Neural progenitor cell (in vitro differentiated cells): ENCODE measurements around the gene RNF10. TPM values are rescaled to one million over a fixed set of nuclear protein-coding genes. Genes with fewer than 3 reads are reported as not detected.

Source experiments
- DNase-seq: peaks from one replicate; pipeline ENCODE4 v3.0.0-alpha.2; 2016; ENCODE audit warnings: low spot score
- H2AFZ ChIP-seq: fragments of 200-600 bp; sonication (generic); replicated peaks from 2 replicates; pipeline ENCODE4 v1.6.1; 2016; ENCODE audit warnings: antibody characterized with exemption
- H3F3A ChIP-seq: fragments of 200-600 bp; sonication (generic); 2 replicates; pipeline ENCODE4 v1.6.1; 2016; ENCODE audit warnings: antibody characterized with exemption, low read depth
- H3K27ac ChIP-seq: fragments of 200-600 bp; sonication (generic); 2 replicates; pipeline ENCODE4 v1.5.1; 2016; ENCODE audit warnings: mild to moderate bottlenecking
- H3K27me3 ChIP-seq: fragments of 200-600 bp; sonication (generic); 2 replicates; pipeline ENCODE4 v1.6.1; 2016; ENCODE audit warnings: mild to moderate bottlenecking, moderate library complexity
- H3K36me3 ChIP-seq: fragments of 200-600 bp; sonication (generic); 2 replicates; pipeline ENCODE4 v1.5.1; 2016
- H3K4me1 ChIP-seq: fragments of 200-600 bp; sonication (generic); 2 replicates; pipeline ENCODE4 v1.6.1; 2016; ENCODE audit warnings: mixed run types
- H3K4me2 ChIP-seq: fragments of 200-600 bp; sonication (generic); 2 replicates; pipeline ENCODE4 v1.6.1; 2016
- H3K4me3 ChIP-seq: fragments of 200-600 bp; sonication (generic); 2 replicates; pipeline ENCODE4 v1.5.1; 2016
- H3K79me2 ChIP-seq: fragments of 200-600 bp; sonication (generic); 2 replicates; pipeline ENCODE4 v1.6.1; 2016; ENCODE audit warnings: low read depth
- H3K9ac ChIP-seq: fragments of 200-600 bp; sonication (generic); 2 replicates; pipeline ENCODE4 v1.6.1; 2016
- H3K9me3 ChIP-seq: fragments of 200-600 bp; sonication (generic); 2 replicates; pipeline ENCODE4 v1.5.1; 2016; ENCODE audit warnings: low read depth
- H4K20me1 ChIP-seq: fragments of 200-600 bp; sonication (generic); 2 replicates; pipeline ENCODE4 v1.6.1; 2016; ENCODE audit warnings: low read depth
- H3K27ac Mint-ChIP-seq: 3 replicates; pipeline ENCODE4 v1.8.0; 2021; ENCODE audit warnings: mixed read lengths
- H3K27me3 Mint-ChIP-seq: 2 replicates; pipeline ENCODE4 v1.8.0; 2022; ENCODE audit warnings: low read depth, mild to moderate bottlenecking, inconsistent platforms, moderate library complexity, mixed read lengths; ENCODE audit not compliant: insufficient read depth
- H3K36me3 Mint-ChIP-seq: 3 replicates; pipeline ENCODE4 v1.8.0; 2021; ENCODE audit warnings: mixed read lengths
- H3K4me1 Mint-ChIP-seq: 3 replicates; pipeline ENCODE4 v1.8.0; 2021; ENCODE audit warnings: mixed read lengths
- H3K4me3 Mint-ChIP-seq: 3 replicates; pipeline ENCODE4 v1.8.0; 2021; ENCODE audit warnings: mild to moderate bottlenecking, moderate library complexity, mixed read lengths
- H3K9me3 Mint-ChIP-seq: 3 replicates; pipeline ENCODE4 v1.8.0; 2020; ENCODE audit warnings: mixed read lengths
- CTCF ChIP-seq: fragments of 200-600 bp; sonication (generic); IDR thresholded peaks from 2 replicates; pipeline ENCODE4 v1.5.1; 2017; ENCODE audit warnings: antibody characterized with exemption, mild to moderate bottlenecking
- EZH2 ChIP-seq: fragments of 200-600 bp; sonication (generic); IDR thresholded peaks from 2 replicates; pipeline ENCODE4 v1.6.1; 2017; ENCODE audit warnings: antibody characterized with exemption, mild to moderate bottlenecking, moderate library complexity
- EZH2phosphoT487 ChIP-seq: fragments of 200-600 bp; sonication (generic); IDR thresholded peaks from 2 replicates; pipeline ENCODE4 v1.6.1; 2017; ENCODE audit warnings: antibody characterized with exemption
- small RNA-seq: library from RNA; depleted of rRNA; stranded (forward); fragments of <200 nt; gene quantifications from one replicate; pipeline ENCODE3, GENCODE V24; 2015
- total RNA-seq: library from RNA; depleted of rRNA; stranded (reverse); fragments of >200 nt; gene quantifications from 2 replicates; pipeline ENCODE4 v1.2.3, GENCODE V29; 2015; ENCODE audit warnings: low replicate concordance

RNF10 gene
- total RNA-seq, 1 donor from 2014 or later = 131 TPM

- peaks cover 6% of the 10 kb centered on the region for H3K4me1 ChIP-seq
- TF ChIP-seq CTCF (no peak), EZH2phosphoT487 (no peak), EZH2 (no peak)
Observed at GRCh38 chr12:120618954-120619615, 84.9 kb downstream of the RNF10 start.

GRCh38 chr12:120620624-120621023 lies 86.5 kb downstream of the RNF10 start:
- Histone ChIP-seq H2AFZ (no peak overlapping the region), H3F3A (no peaks in the 10 kb centered on the region), H3K9me3 (no peaks in the 10 kb centered on the region), H3K36me3 (no peaks in the 10 kb centered on the region), H3K4me2 (no peak overlapping the region), H4K20me1 (no peaks in the 10 kb centered on the region), H3K27ac (no peak overlapping the region), H3K4me3 (no peak overlapping the region), H3K79me2 (no peaks in the 10 kb centered on the region), H3K4me1 (peaks cover 6% of the 10 kb centered on the region), H3K27me3 (no peaks in the 10 kb centered on the region), H3K9ac (no peak overlapping the region)
- TF ChIP-seq EZH2phosphoT487 (no peak), EZH2 (no peak), CTCF (no peak)
- peaks cover 10% of the 10 kb centered on the region for H3K27me3 Mint-ChIP-seq
- H3K27ac Mint-ChIP-seq = no peak overlapping the region
- no peaks in the 10 kb centered on the region for H3K36me3 Mint-ChIP-seq
- H3K9me3 Mint-ChIP-seq = no peaks in the 10 kb centered on the region
- no peak for DNase-seq
- H3K4me1 Mint-ChIP-seq = peaks cover 14% of the 10 kb centered on the region
- no peak overlapping the region for H3K4me3 Mint-ChIP-seq

More at GRCh38 chr12:120618954-120619615, 84.9 kb downstream of the RNF10 start:
- peaks cover 6% of the 10 kb centered on the region for H3K27me3 Mint-ChIP-seq
- no peak overlapping the region for H3K9ac ChIP-seq
- peak; percentile 18 for DNase-seq
- peak overlapping the region; percentile 70 for H2AFZ ChIP-seq
- H3K4me3 Mint-ChIP-seq = peak overlapping the region; percentile 48
- H3K36me3 Mint-ChIP-seq = no peaks in the 10 kb centered on the region
- H3K9me3 Mint-ChIP-seq = no peaks in the 10 kb centered on the region
- H3K27ac ChIP-seq = no peak overlapping the region
- H3K27ac Mint-ChIP-seq = no peak overlapping the region
- H3K4me2 ChIP-seq = peak overlapping the region; percentile 68
- H4K20me1 ChIP-seq = no peaks in the 10 kb centered on the region
- no peaks in the 10 kb centered on the region for H3K9me3 ChIP-seq
- peaks cover 14% of the 10 kb centered on the region for H3K4me1 Mint-ChIP-seq
- H3F3A ChIP-seq = no peaks in the 10 kb centered on the region
- H3K4me3 ChIP-seq = peak overlapping the region; percentile 35
- no peaks in the 10 kb centered on the region for H3K27me3 ChIP-seq
- no peaks in the 10 kb centered on the region for H3K36me3 ChIP-seq
- no peaks in the 10 kb centered on the region for H3K79me2 ChIP-seq

- no peak overlapping the region for H3K9ac ChIP-seq
- no peaks in the 10 kb centered on the region for H3K4me1 ChIP-seq
- no peak overlapping the region for H3K27ac ChIP-seq
- H3K27ac Mint-ChIP-seq = no peak overlapping the region
- TF ChIP-seq EZH2 = no peak
- peak; percentile 25 for TF ChIP-seq CTCF
- H3K9me3 Mint-ChIP-seq = no peaks in the 10 kb centered on the region
- no peaks in the 10 kb centered on the region for H3K36me3 Mint-ChIP-seq
- H3K27me3 ChIP-seq = no peaks in the 10 kb centered on the region
- H3K9me3 ChIP-seq = no peaks in the 10 kb centered on the region
- no peak overlapping the region for H3K4me2 ChIP-seq
- H2AFZ ChIP-seq = no peak overlapping the region
- peaks cover 9% of the 10 kb centered on the region for H3K27me3 Mint-ChIP-seq
- H3K4me3 ChIP-seq = no peak overlapping the region
- H3K36me3 ChIP-seq = no peaks in the 10 kb centered on the region
- H4K20me1 ChIP-seq = no peaks in the 10 kb centered on the region
- H3K4me1 Mint-ChIP-seq = peaks cover 21% of the 10 kb centered on the region
- no peaks in the 10 kb centered on the region for H3K79me2 ChIP-seq
- H3F3A ChIP-seq = no peaks in the 10 kb centered on the region
- DNase-seq = peak; percentile 10
- no peak overlapping the region for H3K4me3 Mint-ChIP-seq
Observed at GRCh38 chr12:120625557-120626419, 91.6 kb downstream of the RNF10 start.

Small RNAs within 50 kb of the gene (small RNA-seq; reads per million reads assigned to genes)
- gene RF00019 = not detected

Other genes starting within 250 kb of the RNF10 start
- under 0.01 TPM in 1 of 2 replicates, not detected in the other for gene RNU4-2, start 242.5 kb upstream of the RNF10 start, total RNA-seq
- gene RNU4-1, start 241.1 kb upstream of the RNF10 start, total RNA-seq = under 0.01 TPM in 2 replicates
- gene SIRT4, start 232.0 kb upstream of the RNF10 start, total RNA-seq = 3.8 and 6.8 TPM in 2 replicates
- gene PLA2G1B, start 206.6 kb upstream of the RNF10 start, total RNA-seq = not detected in 2 replicates
- gene MSI1, start 165.2 kb upstream of the RNF10 start, total RNA-seq = 40.2 and 48.6 TPM in 2 replicates
- 296 and 432 TPM in 2 replicates for gene COX6A1, start 96.2 kb upstream of the RNF10 start, total RNA-seq
- 47.2 and 72.1 TPM in 2 replicates for gene TRIAP1, start 88.0 kb upstream of the RNF10 start, total RNA-seq
- gene GATC, start 87.9 kb upstream of the RNF10 start, total RNA-seq = 21.9 and 29.1 TPM in 2 replicates
- 257 and 273 TPM in 2 replicates for gene SRSF9, start 64.6 kb upstream of the RNF10 start, total RNA-seq
- 284 and 355 TPM in 2 replicates for gene DYNLL1, start 38.2 kb upstream of the RNF10 start, total RNA-seq
- 66.7 and 72.7 TPM in 2 replicates for gene COQ5, start 5.2 kb upstream of the RNF10 start, total RNA-seq
- 42.7 and 43.7 TPM in 2 replicates for gene POP5, start 47.0 kb downstream of the RNF10 start, total RNA-seq
- gene CABP1, start 106.3 kb downstream of the RNF10 start, total RNA-seq = 0.47 and 1.6 TPM in 2 replicates
- 94.7 and 100 TPM in 2 replicates for gene MLEC, start 152.8 kb downstream of the RNF10 start, total RNA-seq
- 58.4 and 58.9 TPM in 2 replicates for gene UNC119B, start 176.1 kb downstream of the RNF10 start, total RNA-seq
- 0.88 and 4.2 TPM in 2 replicates for gene ACADS, start 191.5 kb downstream of the RNF10 start, total RNA-seq